Skeletal muscle cell (primary cell): ENCODE results near the gene QRSL1.
"Not testable (repeated sequence)": the region's sequence is repeated elsewhere in the genome, so short reads cannot be mapped to it uniquely, and the experiment has no call there.

Source experiments
- DNase-seq: peaks from one replicate; pipeline ENCODE4 v3.0.0-alpha.2; 2010; ENCODE audit warnings: low read depth
- H3K4me3 ChIP-seq: 2 replicates; pipeline ENCODE4 v1.5.1; 2011; ENCODE audit warnings: low read depth, mild to moderate bottlenecking, control low read depth, low read length, moderate library complexity

Gene QRSL1

GRCh38 chr6:106667022-106667402 is 37.6 kb downstream of the QRSL1 start:
- no peak overlapping the region for H3K4me3 ChIP-seq
- DNase-seq = no peak

DNA sequence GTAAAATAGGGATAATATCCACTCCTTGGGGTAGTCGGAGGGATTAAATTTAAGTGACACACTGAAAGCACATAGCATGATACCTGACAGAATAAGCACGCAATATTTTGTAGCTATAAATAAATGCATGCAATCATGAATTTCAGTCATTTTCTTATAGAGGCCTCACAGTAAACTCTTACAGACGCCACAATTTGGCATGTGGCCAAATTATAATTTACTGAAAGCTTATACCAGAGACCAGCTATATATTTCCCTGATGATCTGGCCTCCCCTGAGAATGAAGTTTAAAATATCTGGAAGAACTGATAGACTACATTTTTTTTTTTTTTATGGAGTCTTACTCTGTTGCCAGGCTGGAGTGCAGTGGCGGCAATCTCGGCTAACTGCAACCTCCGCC is 40.9 kb downstream of the QRSL1 start:
- no peak overlapping the region for H3K4me3 ChIP-seq
- DNase-seq = no peak

DNA sequence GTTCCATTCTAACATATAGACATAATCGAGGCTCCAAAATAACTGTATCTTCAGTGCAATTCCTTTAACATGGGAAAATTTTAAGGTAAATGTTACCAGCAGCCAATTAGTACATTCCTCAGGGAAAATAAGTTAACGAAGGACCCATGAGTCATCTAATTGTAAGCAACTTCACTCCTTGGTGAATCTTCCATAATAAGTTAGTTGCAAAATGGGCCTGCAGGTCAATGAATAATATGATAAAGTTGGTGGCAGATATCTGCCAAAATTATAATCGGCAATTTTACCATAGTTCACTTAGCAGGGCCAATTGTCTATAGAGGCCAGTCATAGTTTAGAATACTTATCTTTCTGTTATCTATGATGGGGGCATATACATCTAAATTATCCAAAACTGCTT is 42.3 kb downstream of the QRSL1 start:
- no peak for DNase-seq
- H3K4me3 ChIP-seq = no peak overlapping the region

GRCh38 chr6:106674541-106675229 is 45.3 kb downstream of the QRSL1 start:
- no peak overlapping the region for H3K4me3 ChIP-seq
- no peak for DNase-seq

DNA sequence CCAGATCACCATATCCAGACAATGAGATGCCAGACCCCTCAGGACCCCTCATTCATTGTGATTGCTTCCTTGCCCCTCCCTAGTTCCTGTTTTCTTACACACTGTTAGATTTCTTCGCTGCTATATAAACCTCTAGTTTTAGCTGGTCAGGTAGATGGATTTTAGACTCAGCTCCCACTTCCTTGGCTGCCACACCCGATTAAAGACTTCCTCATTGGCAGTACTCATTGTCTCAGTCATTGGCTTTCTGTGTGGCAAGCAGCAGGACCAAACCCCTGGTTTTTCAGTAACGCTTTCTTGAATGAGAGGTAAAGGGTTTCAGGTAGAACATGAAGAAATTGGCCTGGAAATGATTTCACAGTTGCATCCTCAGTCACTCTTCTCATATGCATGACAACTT is 47.9 kb downstream of the QRSL1 start:
- H3K4me3 ChIP-seq = no peak overlapping the region
- DNase-seq = no peak

- no peak for DNase-seq
- no peak overlapping the region for H3K4me3 ChIP-seq
Measured at GRCh38 chr6:106684011-106684410, 54.6 kb downstream of the QRSL1 start.

DNA sequence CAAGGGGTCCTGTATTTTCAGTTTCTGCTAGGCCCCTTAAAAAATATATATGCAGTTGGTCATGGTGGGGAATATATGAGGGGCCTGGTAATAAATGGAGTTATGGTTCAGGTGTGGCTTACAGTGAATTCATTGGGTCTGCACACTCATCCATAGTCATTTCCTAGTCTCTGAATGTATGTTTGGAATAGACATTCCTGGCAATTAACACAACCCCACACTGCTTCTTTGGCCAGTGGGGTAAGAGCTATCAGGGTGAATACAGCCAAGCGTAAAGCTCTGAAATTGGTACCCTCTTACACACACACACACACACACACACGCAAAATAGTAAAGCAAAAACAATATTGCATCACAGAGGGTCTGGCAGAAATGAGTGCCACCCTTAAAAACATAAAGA is 56.5 kb downstream of the QRSL1 start:
- DNase-seq = peak; percentile 19
- no peak overlapping the region for H3K4me3 ChIP-seq

GRCh38 chr6:106688177-106688951 is 59.0 kb downstream of the QRSL1 start:
- H3K4me3 ChIP-seq = no peak overlapping the region
- DNase-seq = no peak

DNA sequence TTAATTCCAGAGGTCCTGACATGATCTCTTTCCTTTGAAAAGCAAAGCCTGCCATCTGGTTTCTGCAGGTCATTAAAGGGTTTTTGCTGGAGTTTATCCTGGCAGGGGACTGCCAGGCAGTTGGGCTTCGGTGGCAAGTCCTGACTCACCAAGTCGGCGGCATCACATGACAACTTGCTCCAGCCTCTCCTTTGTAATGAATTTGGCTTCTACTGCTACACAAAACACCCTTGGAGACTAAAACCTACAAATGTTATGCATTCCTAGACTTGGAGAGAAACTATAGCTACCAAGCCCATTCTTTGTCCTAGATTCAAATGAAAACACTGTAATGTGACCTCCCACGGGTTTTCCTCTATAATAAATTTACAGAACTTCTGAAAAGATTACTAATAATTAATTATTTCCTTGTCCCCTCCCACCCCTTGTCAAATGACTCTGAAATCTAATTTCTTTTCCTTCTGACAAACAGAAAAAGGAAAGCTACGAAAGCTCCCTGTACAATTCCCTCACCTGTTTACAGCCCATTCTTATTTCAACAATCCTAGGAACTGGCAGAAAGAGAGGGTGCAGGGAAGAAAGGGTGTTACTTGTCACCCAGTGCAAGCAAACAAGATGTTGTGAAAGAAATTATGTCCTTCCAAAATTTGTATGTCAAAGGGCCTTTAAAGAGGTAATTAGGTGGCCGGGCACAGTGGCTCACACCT is 62.9 kb downstream of the QRSL1 start:
- peak; percentile 9 for DNase-seq
- no peak overlapping the region for H3K4me3 ChIP-seq

GRCh38 chr6:106692819-106693208 is 63.4 kb downstream of the QRSL1 start:
- H3K4me3 ChIP-seq = no peak overlapping the region
- DNase-seq = no peak

- DNase-seq = no peak
- H3K4me3 ChIP-seq = no peak overlapping the region
Measured at GRCh38 chr6:106693418-106693817, 64.0 kb downstream of the QRSL1 start.

DNA sequence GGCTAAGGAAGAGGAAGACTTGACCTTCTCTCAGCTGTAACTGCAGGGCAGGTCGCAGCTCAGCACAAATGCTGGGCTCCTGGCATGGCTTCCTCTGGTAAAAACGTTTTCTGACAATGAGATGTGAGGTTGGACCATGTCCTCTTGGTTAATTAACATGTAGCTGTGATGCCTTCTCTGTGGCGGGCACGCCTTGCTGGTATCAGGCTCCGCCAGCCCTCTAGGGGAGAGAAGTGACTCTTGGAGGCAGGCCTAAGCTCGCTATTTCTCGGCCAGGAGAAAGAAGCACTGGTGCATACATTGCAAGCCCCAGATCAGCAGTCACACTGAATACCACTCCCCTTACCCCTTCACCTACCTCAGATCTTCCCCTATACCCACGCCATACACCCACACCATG is 65.0 kb downstream of the QRSL1 start:
- no peak for DNase-seq
- no peak overlapping the region for H3K4me3 ChIP-seq

DNA sequence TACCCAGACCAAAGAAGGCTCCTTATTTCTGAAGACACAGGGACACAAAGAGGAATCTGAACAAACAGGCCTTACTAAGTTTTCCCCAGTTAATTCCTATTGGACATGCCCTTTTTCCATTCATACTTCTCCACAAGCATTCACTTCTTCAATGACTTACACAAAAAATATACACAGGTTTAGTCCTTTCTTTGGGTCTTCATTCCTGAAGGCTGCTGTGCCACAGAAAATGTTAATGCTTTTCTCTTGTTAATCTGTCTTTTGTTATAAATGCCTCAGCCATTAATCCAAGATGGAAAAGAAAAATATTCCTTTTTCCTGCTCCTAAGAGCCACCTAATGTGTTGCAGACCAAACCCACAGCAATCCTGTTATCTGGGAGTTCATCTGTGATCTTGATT is 71.2 kb downstream of the QRSL1 start:
- H3K4me3 ChIP-seq = no peak overlapping the region
- DNase-seq = no peak

GRCh38 chr6:106701201-106701600 is 71.8 kb downstream of the QRSL1 start:
- H3K4me3 ChIP-seq, DNase-seq: not testable (repeated sequence)

DNA sequence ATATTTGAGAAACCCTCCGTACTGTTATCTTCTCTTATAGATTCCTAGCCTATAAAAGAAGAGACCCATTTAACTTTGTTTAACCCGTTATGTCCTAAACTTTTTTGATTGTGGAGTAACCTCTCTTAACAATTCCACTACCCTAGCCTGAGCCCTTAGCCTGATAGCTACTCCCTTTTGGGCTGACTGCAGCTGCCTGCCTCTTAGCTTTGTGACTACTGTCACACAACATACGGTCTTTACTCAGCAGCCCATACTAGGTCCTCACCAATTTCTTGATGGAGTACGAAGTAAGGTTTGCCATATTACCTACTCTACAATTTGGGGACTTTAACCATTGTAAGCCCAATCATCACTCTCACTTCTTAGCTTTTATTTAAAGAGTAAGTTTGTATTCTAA is 72.7 kb downstream of the QRSL1 start:
- H3K4me3 ChIP-seq = no peak overlapping the region
- no peak for DNase-seq

DNA sequence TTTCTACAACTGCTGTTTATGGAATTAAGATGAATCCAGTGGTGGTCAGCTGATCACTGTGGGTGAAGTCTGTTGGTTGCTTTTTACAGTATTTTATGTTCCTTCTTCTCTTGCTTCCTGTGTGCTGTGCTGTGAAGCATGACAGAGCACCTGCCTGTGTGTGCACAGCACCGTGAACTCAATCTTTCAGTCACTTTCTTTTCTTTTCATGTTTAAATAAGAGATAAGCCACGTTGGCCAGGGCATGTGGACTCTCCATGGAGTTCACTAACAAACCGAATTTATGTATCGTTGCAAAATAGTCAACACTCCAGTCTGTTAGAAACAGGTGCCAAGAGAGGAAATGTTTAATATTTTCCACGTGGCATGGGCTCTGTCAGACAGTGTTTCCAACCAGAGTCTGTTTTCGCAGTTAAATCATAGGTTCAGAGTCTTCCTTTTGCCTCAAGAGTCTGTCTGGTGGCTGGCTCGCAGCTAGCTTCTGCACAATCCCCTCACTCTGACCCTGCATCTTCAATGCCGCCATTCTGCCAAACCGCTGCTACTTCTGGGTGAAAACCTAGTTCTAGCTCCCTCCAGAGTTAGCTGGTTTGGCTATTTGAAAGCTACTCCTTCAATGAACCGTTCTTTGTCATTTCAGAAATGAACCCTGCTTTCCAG is 73.2 kb downstream of the QRSL1 start:
- DNase-seq = no peak

GRCh38 chr6:106704327-106704726 is 74.9 kb downstream of the QRSL1 start:
- no peak for DNase-seq

More for the DNA sequence above, 73.2 kb downstream of the QRSL1 start:
- no peak overlapping the region for H3K4me3 ChIP-seq

GRCh38 chr6:106705156-106705555 is 75.8 kb downstream of the QRSL1 start:
- no peak for DNase-seq
- no peak overlapping the region for H3K4me3 ChIP-seq

More at GRCh38 chr6:106704327-106704726, 74.9 kb downstream of the QRSL1 start:
- H3K4me3 ChIP-seq = no peak overlapping the region

GRCh38 chr6:106710580-106710979 is 81.2 kb downstream of the QRSL1 start:
- DNase-seq = no peak

GRCh38 chr6:106714281-106714680 is 84.9 kb downstream of the QRSL1 start:
- no peak for DNase-seq
- no peak overlapping the region for H3K4me3 ChIP-seq

More at GRCh38 chr6:106710580-106710979, 81.2 kb downstream of the QRSL1 start:
- no peak overlapping the region for H3K4me3 ChIP-seq
